ENCODE results near the gene GPC5. TPM values are rescaled to one million over a fixed set of nuclear protein-coding genes. Genes with fewer than 3 reads are reported as not detected.

GPC5 gene
- total RNA-seq, 1 donor from 2014 or later: 0.28 TPM

DNA sequence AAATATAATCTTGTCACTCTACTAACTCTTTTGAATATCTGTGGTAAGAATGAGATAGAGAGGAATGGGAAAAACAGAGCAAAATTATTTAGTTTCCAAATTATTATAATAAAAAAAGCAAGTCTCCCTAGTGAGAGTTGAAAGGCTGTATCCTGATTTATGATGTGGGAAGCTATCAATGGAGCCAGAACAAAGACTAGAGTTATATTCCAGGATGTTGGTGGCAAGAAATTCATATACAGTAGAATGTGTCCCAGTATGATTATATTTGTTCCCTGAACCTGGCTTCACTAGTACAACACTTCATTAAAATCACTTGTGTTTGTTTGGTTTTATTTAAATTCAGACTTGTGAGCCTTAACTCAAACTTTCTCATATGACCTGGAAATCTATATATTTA, 630.3 kb downstream of the GPC5 start:
- no peak for DNase-seq (ENCODE audit: low read depth, low spot score)
- no peak overlapping the region for H3K4me3 Mint-ChIP-seq
- H3K27ac Mint-ChIP-seq (ENCODE audit: unreplicated experiment): no peak overlapping the region
- no peaks in the 10 kb centered on the region for H3K4me1 Mint-ChIP-seq
- TF ChIP-seq, protein P1, sequence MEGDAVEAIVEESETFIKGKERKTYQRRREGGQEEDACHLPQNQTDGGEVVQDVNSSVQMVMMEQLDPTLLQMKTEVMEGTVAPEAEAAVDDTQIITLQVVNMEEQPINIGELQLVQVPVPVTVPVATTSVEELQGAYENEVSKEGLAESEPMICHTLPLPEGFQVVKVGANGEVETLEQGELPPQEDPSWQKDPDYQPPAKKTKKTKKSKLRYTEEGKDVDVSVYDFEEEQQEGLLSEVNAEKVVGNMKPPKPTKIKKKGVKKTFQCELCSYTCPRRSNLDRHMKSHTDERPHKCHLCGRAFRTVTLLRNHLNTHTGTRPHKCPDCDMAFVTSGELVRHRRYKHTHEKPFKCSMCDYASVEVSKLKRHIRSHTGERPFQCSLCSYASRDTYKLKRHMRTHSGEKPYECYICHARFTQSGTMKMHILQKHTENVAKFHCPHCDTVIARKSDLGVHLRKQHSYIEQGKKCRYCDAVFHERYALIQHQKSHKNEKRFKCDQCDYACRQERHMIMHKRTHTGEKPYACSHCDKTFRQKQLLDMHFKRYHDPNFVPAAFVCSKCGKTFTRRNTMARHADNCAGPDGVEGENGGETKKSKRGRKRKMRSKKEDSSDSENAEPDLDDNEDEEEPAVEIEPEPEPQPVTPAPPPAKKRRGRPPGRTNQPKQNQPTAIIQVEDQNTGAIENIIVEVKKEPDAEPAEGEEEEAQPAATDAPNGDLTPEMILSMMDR (conservative IDR thresholded peaks at IDR 0.05): no peak
- peaks cover 7% of the 10 kb centered on the region for H3K9me3 Mint-ChIP-seq
- H3K27me3 Mint-ChIP-seq (ENCODE audit: low read depth): no peaks in the 10 kb centered on the region
- no peaks in the 10 kb centered on the region for H3K36me3 Mint-ChIP-seq (ENCODE audit: low read depth)

DNA sequence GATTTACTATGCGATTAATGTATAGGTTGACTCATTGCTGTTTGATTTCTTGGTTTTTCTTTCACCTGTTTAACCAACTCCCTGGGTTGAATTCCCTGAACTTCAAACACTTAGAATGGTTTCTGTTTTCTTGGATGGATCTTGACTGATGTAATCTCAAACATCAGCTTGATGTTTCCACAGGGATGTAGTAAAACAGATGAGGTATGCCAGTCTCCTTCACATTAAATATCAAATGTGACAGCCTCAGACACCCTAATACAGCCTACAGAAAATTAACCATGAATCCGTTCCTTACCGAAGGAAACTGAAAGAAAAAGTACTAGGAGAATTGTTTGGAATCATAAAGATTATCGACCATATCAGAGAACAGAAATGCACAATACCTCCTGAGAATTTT, 631.2 kb downstream of the GPC5 start:
- Mint-ChIP-seq H3K4me3 (no peak overlapping the region), H3K27me3 (ENCODE audit: low read depth) (no peaks in the 10 kb centered on the region), H3K4me1 (no peaks in the 10 kb centered on the region), H3K9me3 (peaks cover 7% of the 10 kb centered on the region), H3K36me3 (ENCODE audit: low read depth) (no peaks in the 10 kb centered on the region), H3K27ac (ENCODE audit: unreplicated experiment) (no peak overlapping the region)
- TF ChIP-seq, protein P1 (conservative IDR thresholded peaks at IDR 0.05): no peak
- no peak for DNase-seq (ENCODE audit: low read depth, low spot score)

DNA sequence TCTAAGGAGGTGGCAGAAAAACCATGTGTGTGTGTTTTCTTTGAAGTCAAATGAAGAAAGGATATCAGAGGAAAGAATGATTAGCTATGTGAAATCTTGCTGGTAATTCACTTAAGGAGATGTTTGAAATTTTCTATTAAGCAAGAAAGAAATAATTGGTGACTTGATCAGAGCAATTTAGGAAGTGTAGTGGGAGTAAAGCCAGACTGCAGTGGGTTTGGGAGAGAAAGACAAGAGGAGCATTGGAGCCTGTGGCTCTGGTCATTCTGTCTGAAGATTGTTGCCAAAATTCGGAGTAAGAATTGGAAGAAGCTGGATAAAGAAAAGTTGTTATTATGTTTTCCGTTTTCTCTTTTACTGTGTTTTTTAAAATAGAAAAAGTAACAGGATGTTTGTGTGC, 640.5 kb downstream of the GPC5 start:
- DNase-seq (ENCODE audit: low read depth, low spot score): no peak
- Mint-ChIP-seq H3K27me3 (ENCODE audit: low read depth) (peaks cover 6% of the 10 kb centered on the region), H3K4me3 (no peak overlapping the region), H3K4me1 (no peaks in the 10 kb centered on the region), H3K36me3 (ENCODE audit: low read depth) (no peaks in the 10 kb centered on the region), H3K27ac (ENCODE audit: unreplicated experiment) (no peak overlapping the region), H3K9me3 (no peaks in the 10 kb centered on the region)
- TF ChIP-seq, protein P1 (conservative IDR thresholded peaks at IDR 0.05): no peak

DNA sequence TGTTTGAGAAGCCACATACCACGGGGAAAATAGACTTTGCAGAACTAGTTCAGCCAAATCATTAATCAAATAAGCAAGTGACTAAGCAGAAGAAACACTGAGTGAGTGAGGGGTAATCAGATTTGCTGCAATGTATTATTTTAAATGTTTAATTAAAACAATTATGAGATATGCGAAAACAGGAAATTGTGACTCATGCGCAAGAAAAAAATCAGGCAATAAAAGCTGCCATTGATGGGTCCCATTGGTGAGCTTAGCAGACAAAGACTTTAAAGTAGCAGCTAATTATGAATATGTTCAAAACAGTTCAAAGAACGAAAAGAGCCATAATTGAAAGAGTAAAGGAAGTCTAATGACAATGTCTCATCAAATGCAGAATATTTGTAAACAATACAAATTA, 644.1 kb downstream of the GPC5 start:
- Mint-ChIP-seq H3K4me3 (no peak overlapping the region), H3K27ac (ENCODE audit: unreplicated experiment) (no peak overlapping the region), H3K36me3 (ENCODE audit: low read depth) (no peaks in the 10 kb centered on the region), H3K9me3 (no peaks in the 10 kb centered on the region), H3K27me3 (ENCODE audit: low read depth) (peaks cover 25% of the 10 kb centered on the region), H3K4me1 (no peaks in the 10 kb centered on the region)
- DNase-seq (ENCODE audit: low read depth, low spot score): no peak
- TF ChIP-seq, protein P1 (conservative IDR thresholded peaks at IDR 0.05): no peak

DNA sequence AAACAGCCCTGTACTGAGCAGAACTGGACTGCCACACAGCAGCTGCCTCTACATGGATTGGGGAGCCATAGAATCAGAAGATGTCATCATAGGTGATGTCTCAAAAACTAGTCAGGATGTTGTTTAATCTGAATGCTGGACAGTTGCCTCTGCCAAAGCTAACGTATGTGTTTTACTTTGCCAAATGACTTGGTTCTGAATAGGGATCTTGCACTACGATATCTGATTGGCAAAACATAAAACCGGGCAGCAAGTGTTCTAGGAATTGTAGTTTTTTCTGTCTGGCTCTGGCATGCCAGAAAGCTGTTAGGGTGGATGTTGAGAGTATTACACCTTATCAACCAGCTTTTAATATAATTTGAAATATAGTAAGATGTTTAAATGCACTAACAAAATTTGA, 645.9 kb downstream of the GPC5 start:
- H3K4me3 Mint-ChIP-seq: no peak overlapping the region
- TF ChIP-seq, protein P1 (conservative IDR thresholded peaks at IDR 0.05): no peak
- no peak overlapping the region for H3K27ac Mint-ChIP-seq (ENCODE audit: unreplicated experiment)
- H3K4me1 Mint-ChIP-seq: no peaks in the 10 kb centered on the region
- peaks cover 28% of the 10 kb centered on the region for H3K27me3 Mint-ChIP-seq (ENCODE audit: low read depth)
- H3K36me3 Mint-ChIP-seq (ENCODE audit: low read depth): no peaks in the 10 kb centered on the region
- DNase-seq (ENCODE audit: low read depth, low spot score): no peak
- H3K9me3 Mint-ChIP-seq: no peaks in the 10 kb centered on the region

DNA sequence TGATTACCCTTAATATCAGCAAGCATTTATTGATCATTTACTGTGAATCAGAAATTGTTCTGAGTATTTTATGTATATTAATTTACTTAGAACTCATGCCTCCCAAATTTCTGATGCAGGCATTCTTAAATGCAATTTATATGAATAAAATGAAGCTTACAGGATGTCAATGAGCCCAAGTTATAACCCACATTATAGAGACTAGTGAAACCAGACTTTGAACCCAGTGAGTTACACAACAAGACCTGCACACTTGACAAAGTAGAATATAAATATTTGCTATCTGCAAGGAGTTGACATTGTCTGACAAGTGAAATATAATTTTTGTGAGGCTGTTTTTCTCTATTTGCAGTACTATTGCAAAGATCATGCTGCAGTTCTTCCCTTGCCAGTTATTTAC, 656.0 kb downstream of the GPC5 start:
- TF ChIP-seq, protein P1 (conservative IDR thresholded peaks at IDR 0.05): no peak
- no peaks in the 10 kb centered on the region for H3K27me3 Mint-ChIP-seq (ENCODE audit: low read depth)
- no peak for DNase-seq (ENCODE audit: low read depth, low spot score)
- H3K4me3 Mint-ChIP-seq: no peak overlapping the region
- no peak overlapping the region for H3K27ac Mint-ChIP-seq (ENCODE audit: unreplicated experiment)
- no peaks in the 10 kb centered on the region for H3K36me3 Mint-ChIP-seq (ENCODE audit: low read depth)
- peaks cover 3% of the 10 kb centered on the region for H3K9me3 Mint-ChIP-seq
- H3K4me1 Mint-ChIP-seq: no peaks in the 10 kb centered on the region
